Pericardium fibroblast (primary cell): ENCODE data around the gene ARMCX5. TPM values are rescaled to one million over a fixed set of nuclear protein-coding genes. Genes with fewer than 3 reads are reported as not detected.

ENCODE experiments used
- total RNA-seq: library from RNA; depleted of rRNA; stranded (reverse); fragments of >200 nt; gene quantifications from 2 replicates; pipeline ENCODE4 v1.2.3, GENCODE V29; 2015

The ARMCX5 gene
- total RNA-seq, result 5.2 and 6.5 TPM in 2 replicates

DNA sequence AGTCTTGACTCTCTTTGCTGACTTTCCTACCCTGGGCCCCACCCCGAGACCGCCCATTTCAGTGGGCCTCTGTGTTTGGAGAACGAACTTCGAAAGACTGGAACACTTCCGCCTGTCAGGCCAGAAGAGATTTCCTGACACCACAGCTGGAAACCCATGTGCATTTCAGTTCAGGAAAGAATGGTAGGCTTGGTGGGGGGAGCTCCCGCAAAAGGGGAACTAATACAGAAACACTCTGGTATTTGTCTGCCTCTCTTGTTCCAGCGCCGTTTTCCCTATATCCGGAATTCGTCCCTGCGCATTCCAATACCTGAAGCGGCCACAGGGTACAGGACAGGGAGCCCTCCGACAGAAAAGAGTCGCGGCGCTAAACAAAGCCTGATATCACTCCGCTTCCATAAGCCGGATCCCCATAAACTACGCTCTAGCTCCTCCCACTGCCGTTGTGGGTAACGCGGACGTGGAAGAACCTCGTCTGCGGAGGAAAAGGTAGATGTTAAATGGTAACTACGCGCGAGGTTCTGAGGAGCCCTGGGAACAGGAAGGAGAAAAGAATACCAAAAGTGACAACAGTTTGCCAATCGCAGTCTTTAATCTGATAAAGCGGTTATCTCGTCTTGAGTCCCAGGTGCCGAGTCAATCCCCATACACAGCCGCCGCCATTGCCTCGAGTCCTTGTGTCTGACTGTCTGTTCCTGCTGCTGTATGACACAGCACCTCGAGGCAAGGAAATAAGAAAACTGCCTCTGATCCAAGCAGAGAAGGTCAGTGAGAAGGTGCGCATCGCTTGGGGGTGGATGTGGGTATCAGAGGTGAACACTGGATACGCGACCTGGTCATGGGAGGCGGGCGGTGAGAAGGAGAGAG lies at the start of gene ARMCX5:
Gene ARMCX5 (plus strand): TSS at position 432 of the 867 bp plus-strand sequence. CDS start 2,627 bp downstream, outside the sequence.

DNA sequence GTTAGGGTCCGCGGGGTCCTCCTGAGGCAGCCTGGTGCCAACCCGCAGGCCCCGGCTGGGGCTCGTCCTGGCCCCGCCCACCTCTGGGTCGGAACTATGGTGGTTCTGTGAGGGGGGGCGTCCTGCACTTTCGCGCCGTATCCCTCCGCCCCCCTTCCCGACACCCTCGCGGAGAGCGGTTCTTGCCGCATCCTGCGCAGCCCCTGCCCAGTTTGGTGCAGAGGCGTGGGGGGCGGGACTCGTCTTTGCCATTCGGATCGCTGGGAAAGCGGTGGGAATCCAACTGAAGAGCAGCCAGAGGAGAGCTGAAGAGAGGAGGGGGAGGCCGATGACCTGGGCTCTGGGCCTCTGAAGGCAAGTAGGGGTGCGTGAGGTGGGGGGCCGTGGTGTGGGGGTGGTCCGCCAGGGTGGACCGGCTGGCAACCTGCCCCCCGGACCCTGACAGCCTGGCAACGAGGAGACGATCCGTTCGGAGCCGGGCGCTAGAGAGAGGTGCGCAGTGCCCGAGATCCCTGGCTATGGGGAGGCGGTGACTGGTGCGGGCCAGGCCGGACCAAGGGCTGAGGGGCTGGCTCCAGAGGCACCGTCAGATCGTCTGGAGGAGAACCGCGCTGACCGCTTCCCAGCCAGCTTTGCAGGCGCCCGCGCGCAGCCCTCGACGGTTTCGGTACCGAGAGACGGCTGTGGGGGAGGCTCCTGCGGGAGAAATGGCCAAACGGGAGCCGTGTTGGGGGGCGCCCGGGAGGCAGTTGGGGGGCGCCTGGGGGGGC lies 52.1 kb downstream of the ARMCX5 start, which contains the start of gene GPRASP1:
Gene GPRASP1 (plus strand): TSS at position 242 of the 770 bp plus-strand sequence. CDS start 2,431 bp downstream, outside the sequence.

Other genes starting within 250 kb of the ARMCX5 start
- gene NXF2B, start 159.5 kb upstream of the ARMCX5 start, total RNA-seq, result not detected in 2 replicates
- not detected in 2 replicates for gene TCP11X2, start 127.7 kb upstream of the ARMCX5 start, total RNA-seq
- 1.8 TPM in 1 of 2 replicates, not detected in the other for gene TMSB15A, start 82.8 kb upstream of the ARMCX5 start, total RNA-seq
- 0.58 and 0.85 TPM in 2 replicates for gene GPRASP1, start 52.0 kb downstream of the ARMCX5 start, total RNA-seq
- gene GPRASP2, start 112.9 kb downstream of the ARMCX5 start, total RNA-seq, result 6.3 and 13.7 TPM in 2 replicates
- gene GPRASP3, start 121.2 kb downstream of the ARMCX5 start, total RNA-seq, result 0.82 and 6.1 TPM in 2 replicates